GM12865 (cell line): Measurements from ENCODE around the gene TMEM187.

Experiments used
- DNase-seq: peaks from one replicate; pipeline ENCODE4 v3.0.0; 2010; ENCODE audit warnings: low read depth
- H3K4me3 ChIP-seq: 2 replicates; pipeline ENCODE4 v1.5.1; 2011; ENCODE audit warnings: mild to moderate bottlenecking, low read depth, low read length, control low read depth
- CTCF ChIP-seq: IDR thresholded peaks from 2 replicates; pipeline ENCODE4 v1.5.1; 2011; ENCODE audit warnings: low read length, control low read depth, low read depth, inconsistent platforms; ENCODE audit not compliant: insufficient read depth; ENCODE audit errors: missing control alignments

The TMEM187 gene

GRCh38 chrX:153956044-153956907 lies 16.3 kb upstream of the TMEM187 start:
- no peak overlapping the region for H3K4me3 ChIP-seq
- DNase-seq = no peak
- no peak for TF ChIP-seq CTCF

GRCh38 chrX:153957224-153957623 lies 15.3 kb upstream of the TMEM187 start:
- no peak for DNase-seq
- no peak for TF ChIP-seq CTCF
- no peak overlapping the region for H3K4me3 ChIP-seq

- no peak overlapping the region for H3K4me3 ChIP-seq
- TF ChIP-seq CTCF = no peak
- DNase-seq = no peak
Measured at GRCh38 chrX:153958605-153959004, 13.9 kb upstream of the TMEM187 start.

- H3K4me3 ChIP-seq = no peak overlapping the region
- TF ChIP-seq CTCF = no peak
- no peak for DNase-seq
Measured at GRCh38 chrX:153959649-153960048, 12.9 kb upstream of the TMEM187 start.

DNA sequence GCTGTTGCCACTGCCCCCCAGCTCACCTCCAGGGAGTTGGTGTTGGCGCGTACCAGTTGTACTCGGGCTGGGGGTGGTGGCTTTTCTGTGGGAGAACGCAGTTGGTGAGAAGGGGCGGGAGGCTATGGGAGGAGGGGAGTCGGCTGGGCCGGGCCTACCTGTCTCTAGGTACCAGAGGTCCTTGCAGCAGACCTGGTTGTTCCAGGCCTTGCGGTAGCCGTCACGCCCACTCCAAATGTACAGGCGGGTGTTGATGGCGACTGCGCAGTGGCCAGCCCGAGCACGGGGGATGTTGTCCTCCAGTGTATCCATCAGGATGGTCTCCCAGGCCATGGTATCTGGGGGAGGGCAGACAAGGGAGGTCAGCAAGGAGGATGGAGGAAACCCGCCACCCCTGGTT lies 12.5 kb upstream of the TMEM187 start:
- no peak for DNase-seq
- no peak for TF ChIP-seq CTCF

DNA sequence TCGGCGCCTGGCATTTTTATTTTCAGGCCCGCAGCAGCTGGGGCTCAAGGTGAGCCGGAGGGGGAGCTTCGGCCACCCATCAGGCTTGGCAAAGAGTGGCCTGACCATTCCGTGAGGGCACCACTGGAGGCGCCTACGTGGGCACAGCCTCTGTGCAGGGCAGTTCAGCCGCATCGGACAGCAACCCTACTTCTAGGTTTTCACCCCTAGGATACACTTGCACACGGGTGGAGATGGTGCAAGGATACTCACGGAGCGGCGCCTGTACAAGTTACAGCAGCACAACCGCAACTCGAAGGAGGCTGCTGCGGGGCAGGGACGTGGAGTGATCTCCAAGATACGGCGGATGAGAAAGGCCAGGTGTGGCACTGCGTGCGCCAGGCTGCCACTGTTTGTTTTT lies 11.8 kb upstream of the TMEM187 start:
- no peak overlapping the region for H3K4me3 ChIP-seq

More for the DNA sequence above, 12.5 kb upstream of the TMEM187 start:
- H3K4me3 ChIP-seq = no peak overlapping the region

More for the DNA sequence above, 11.8 kb upstream of the TMEM187 start:
- no peak for DNase-seq
- TF ChIP-seq CTCF = no peak
